K562 (cell line): ENCODE measurements around the gene SMARCD2. TPM values are rescaled to one million over a fixed set of nuclear protein-coding genes. Genes with fewer than 3 reads are reported as not detected.
"Not testable (repeated sequence)": the region's sequence is repeated elsewhere in the genome, so short reads cannot be mapped to it uniquely, and the experiment has no call there.

Source experiments
- ATAC-seq: fragments of 200-7000 bp; cut with Tn5 transposase; 3 replicates; pipeline ENCODE4 v1.9.1; 2020; ENCODE audit warnings: moderate library complexity
- BruUV-seq: library from RNA; stranded (reverse); fragments of 400-500 nt; replicated peaks from 2 replicates; lab custom pipeline; 2021; lab: Mats Ljungman, UMichigan
- CTCF ChIA-PET: fragments of 300-600 bp; formaldehyde crosslinking; extraction: SDS; loops from one replicate; lab custom pipeline; 2021; ENCODE audit warnings: low intra/inter-chr PET ratio; lab: Yijun Ruan, JAX
- POLR2A ChIA-PET: fragments of 300-600, 350-650 bp; sonication (Branson Sonifier 250); formaldehyde crosslinking; extraction: SDS; loops from one replicate; lab custom pipeline; 2021; ENCODE audit warnings: antibody characterized with exemption, inconsistent platforms; lab: Yijun Ruan, JAX
- DNase-seq, 4 experiments: peaks; one replicate each; pipeline versions ENCODE4 v3.0.0 to v3.0.0-alpha.2; 2011 to 2018; ENCODE audit warnings: low spot score in 3 of 4, mixed read lengths in 3 of 4; ENCODE audit errors: extremely low read depth in 1 of 4
- FAIRE-seq: peaks from 2 replicates; lab custom pipeline; 2011; peaks lifted over from hg19 to GRCh38; lab: Jason Lieb, UNC
- H2AFZ ChIP-seq: 2 replicates; pipeline ENCODE4 v1.6.0; 2011; ENCODE audit warnings: low read depth, low read length, control low read depth, inconsistent platforms
- H3K27ac ChIP-seq: fragments of 200-600 bp; 3 replicates; pipeline ENCODE4 v1.8.0; 2011; ENCODE audit warnings: low read depth, mild to moderate bottlenecking, control low read depth, inconsistent platforms, low read length, moderate library complexity, mixed read lengths; ENCODE audit errors: extremely low read depth
- H3K27me3 ChIP-seq, 2 experiments: fragments of 300-600 bp in 1 of 2; 2 replicates in 1 of 2; 3 replicates in 1 of 2; pipeline versions ENCODE4 v1.6.0 to v1.8.0; 2011; ENCODE audit warnings: inconsistent platforms in 2 of 2, low read length in 2 of 2, mild to moderate bottlenecking in 1 of 2, mixed read lengths in 1 of 2, moderate library complexity in 1 of 2; ENCODE audit not compliant: control insufficient read depth in 2 of 2, insufficient read depth in 2 of 2
- H3K36me3 ChIP-seq: fragments of 300-600 bp; 3 replicates; pipeline ENCODE4 v1.8.0; 2011; ENCODE audit warnings: mild to moderate bottlenecking, low read length, inconsistent platforms; ENCODE audit not compliant: control insufficient read depth, insufficient read depth
- H3K4me1 ChIP-seq, 2 experiments: fragments of 200-600 bp in 1 of 2; replicated peaks in 1 of 2; 2 replicates in 1 of 2; 3 replicates in 1 of 2; pipeline versions ENCODE4 v1.5.1 to v1.8.0; 2011; ENCODE audit warnings: inconsistent platforms in 2 of 2, low read length in 2 of 2, mild to moderate bottlenecking in 1 of 2, mixed read lengths in 1 of 2, moderate library complexity in 1 of 2; ENCODE audit not compliant: control insufficient read depth in 2 of 2, insufficient read depth in 2 of 2
- H3K4me2 ChIP-seq: 2 replicates; pipeline ENCODE4 v1.6.1; 2011; ENCODE audit warnings: low read length, control low read depth, inconsistent platforms, mixed read lengths; ENCODE audit not compliant: insufficient read depth
- H3K4me3 ChIP-seq: fragments of 200-600 bp; sonication (generic), shearing (Covaris generic); 2 replicates; pipeline ENCODE4 v1.5.1; 2016; ENCODE audit warnings: control low read depth, inconsistent platforms
- H3K79me2 ChIP-seq: fragments of 200-600 bp; 3 replicates; pipeline ENCODE4 v1.8.0; 2011; ENCODE audit warnings: low read length, inconsistent platforms; ENCODE audit not compliant: control insufficient read depth, insufficient read depth
- H3K9ac ChIP-seq, 2 experiments: 2 replicates each; pipeline versions ENCODE4 v1.6.0 to v1.6.1; 2011; ENCODE audit warnings: low read depth in 2 of 2, low read length in 2 of 2, control low read depth in 1 of 2, inconsistent platforms in 1 of 2, mild to moderate bottlenecking in 1 of 2, mixed read lengths in 1 of 2; ENCODE audit not compliant: insufficient read depth in 1 of 2
- H3K9me1 ChIP-seq: one replicate; pipeline ENCODE4 v1.6.0; 2011; ENCODE audit warnings: inconsistent platforms, mild to moderate bottlenecking, low read length, moderate library complexity; ENCODE audit not compliant: control insufficient read depth, insufficient read depth
- H3K9me3 ChIP-seq: replicated peaks from 2 replicates; pipeline ENCODE4 v1.5.1; 2011; ENCODE audit warnings: low read depth, low read length, inconsistent platforms; ENCODE audit not compliant: control insufficient read depth, insufficient read depth
- H4K20me1 ChIP-seq: replicated peaks from 2 replicates; pipeline ENCODE4 v1.6.1; 2011; ENCODE audit warnings: low read length, inconsistent platforms, mixed read lengths; ENCODE audit not compliant: control insufficient read depth, insufficient read depth
- CEBPG ChIP-seq, 3 experiments: fragments of 200-800 bp in 1 of 3; sonication (Bioruptor generic) in 1 of 3; sonication (generic) in 1 of 3; formaldehyde crosslinking in 1 of 3; IDR thresholded peaks in 2 of 3; conservative IDR thresholded peaks in 1 of 3; 2 replicates each; pipeline versions ENCODE4 v1.6.1 to v1.8.0; 2016 to 2022; ENCODE audit warnings: missing compliant biosample characterization in 2 of 3, missing genetic modification characterization in 2 of 3, mild to moderate bottlenecking in 1 of 3, missing genetic modification reagents in 1 of 3
- NR2C2 ChIP-seq, 2 experiments: fragments of 200-800 bp in 1 of 2; sonication (Bioruptor generic) in 1 of 2; sonication (generic) in 1 of 2; formaldehyde crosslinking in 1 of 2; IDR thresholded peaks; 2 replicates each; pipeline versions ENCODE4 v1.6.1 to v1.8.0; 2016 to 2022; ENCODE audit warnings: mild to moderate bottlenecking in 1 of 2, missing compliant biosample characterization in 1 of 2, missing genetic modification characterization in 1 of 2, missing genetic modification reagents in 1 of 2
- ZNF584 ChIP-seq: fragments of 200-800 bp; sonication (Bioruptor generic); IDR thresholded peaks from 2 replicates; pipeline ENCODE4 v1.6.1; 2016; ENCODE audit warnings: low read depth, mild to moderate bottlenecking, missing genetic modification characterization, missing compliant biosample characterization
- WGBS: fragments of 100-300 bp; shearing (Covaris generic); methylation state at CpG from one replicate; pipeline ENCODE4 v1.1.6; 2016; ENCODE audit warnings: low coverage, mixed read lengths; ENCODE audit not compliant: insufficient coverage; ENCODE audit errors: missing lambda C conversion rate; 5-methylcytosine and 5-hydroxymethylcytosine counted together
- in situ Hi-C: fragments of 300-500 bp; cut with MboI; formaldehyde crosslinking; loops from 4 replicates; pipeline ENCODE4 v1.15.0; 2018; ENCODE audit warnings: inconsistent platforms, mixed read lengths
- intact Hi-C: fragments of 100-400 bp; cut with micrococcal nuclease; formaldehyde crosslinking; loops from 2 replicates; pipeline ENCODE4 v1.14.2; 2022
- polyA plus RNA-seq, 8 experiments: library from polyadenylated mRNA; depleted of rRNA in 4 of 8; stranded (reverse) in 5 of 8; unstranded in 3 of 8; fragments of >200 nt; fragmentation: Nextera tagmentation in 2 of 8; fragmentation: Illumina TruSeq in 1 of 8; extraction: Ambion mirVana in 2 of 8; extraction: Trizol in 1 of 8; gene quantifications; 2 replicates each; pipeline versions ENCODE4 v1.2.1 to v1.2.3, GENCODE V29; 2011 to 2014; ENCODE audit warnings: inconsistent platforms in 1 of 8, missing spikeins in 1 of 8
- total RNA-seq, 7 experiments: library from RNA; depleted of rRNA in 6 of 7; stranded (reverse); fragments of >200 nt in 6 of 7; fragmentation: Illumina TruSeq in 2 of 7; extraction: Trizol in 2 of 7; gene quantifications; 2 replicates each; pipeline versions ENCODE4 v1.2.1 to v1.2.3, GENCODE V29; 2011 to 2021; ENCODE audit warnings: low replicate concordance in 1 of 7
- TF ChIP-seq, protein P1 (sequence below), 2 experiments: fragments of 450-650 bp in 1 of 2; sonication (generic) in 1 of 2; formaldehyde crosslinking in 1 of 2; IDR thresholded peaks in 1 of 2; conservative IDR thresholded peaks in 1 of 2; 2 replicates each; pipeline versions ENCODE4 v1.6.1 to v1.8.1; 2016 to 2023; ENCODE audit warnings: mild to moderate bottlenecking in 2 of 2, moderate library complexity in 2 of 2, inconsistent platforms in 1 of 2, missing genetic modification reagents in 1 of 2
- TF ChIP-seq, protein P2 (sequence below): fragments of 450-650 bp; formaldehyde crosslinking; IDR thresholded peaks from 2 replicates; pipeline ENCODE4 v1.4.0; 2022; ENCODE audit warnings: mild to moderate bottlenecking, moderate library complexity

Gene SMARCD2
- total and polyA plus RNA-seq, 9 of the 15 experiments (the other 6 are each of a cell fraction or from before 2014, with no cell fraction given), result 1.7 to 114 (median 90.3) TPM

DNA sequence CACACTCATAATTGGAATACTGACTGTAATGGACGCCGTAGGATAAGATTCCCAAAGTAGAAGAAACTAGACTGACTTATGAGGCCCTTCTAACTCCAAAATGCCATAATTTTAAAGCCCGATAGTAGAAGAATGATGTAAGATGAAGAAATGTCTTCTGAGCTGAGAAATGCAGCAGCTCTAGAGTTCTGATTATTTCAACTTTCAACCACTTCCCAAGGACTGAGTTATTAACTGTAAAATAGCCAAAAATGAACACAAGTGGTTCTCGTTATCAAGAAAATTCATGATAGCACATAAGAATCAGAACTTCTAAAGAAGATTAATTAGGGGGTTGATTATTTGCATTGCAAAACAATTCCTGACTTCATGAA lies 27.8 kb upstream of the SMARCD2 start:
- H3K36me3 ChIP-seq; H2AFZ ChIP-seq; in situ Hi-C loops; H3K27me3 ChIP-seq; intact Hi-C loops; FAIRE-seq; H3K9ac ChIP-seq; H4K20me1 ChIP-seq; H3K79me2 ChIP-seq; H3K4me3 ChIP-seq; DNase-seq; H3K9me1 ChIP-seq; H3K27ac ChIP-seq; CTCF ChIA-PET; H3K4me1 ChIP-seq; H3K9me3 ChIP-seq; BruUV-seq; H3K4me2 ChIP-seq; TF ChIP-seq NR2C2 (CRISPR knock-in tag; IDR thresholded peaks at IDR 0.05): not testable (repeated sequence)
- TF ChIP-seq, protein P1, sequence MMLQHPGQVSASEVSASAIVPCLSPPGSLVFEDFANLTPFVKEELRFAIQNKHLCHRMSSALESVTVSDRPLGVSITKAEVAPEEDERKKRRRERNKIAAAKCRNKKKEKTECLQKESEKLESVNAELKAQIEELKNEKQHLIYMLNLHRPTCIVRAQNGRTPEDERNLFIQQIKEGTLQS (IDR thresholded peaks at IDR 0.05), result peak; percentile 36; the same call in 1 of the 2 replicates
- TF ChIP-seq, protein P1 (CRISPR knock-in tag; conservative IDR thresholded peaks at IDR 0.05), result not testable (repeated sequence)
- TF ChIP-seq CEBPG (CRISPR knock-in tag; IDR thresholded peaks at IDR 0.05) (0 out of 2 replicates have a peak, but pooled peaks have one; percentile 22), CEBPG (tag; conservative IDR thresholded peaks at IDR 0.05 in 1 of 2, IDR thresholded peaks at IDR 0.05 in 1 of 2) (peak in 1 of 2 experiments; percentile 91; a peak in 2 of 4 replicates), ZNF584 (CRISPR knock-in tag) (0 out of 2 replicates have a peak, but pooled peaks have one; percentile 49), NR2C2 (tag; IDR thresholded peaks at IDR 0.05) (peak; percentile 31; the same call in 1 of the 2 replicates)
- TF ChIP-seq, protein P2, sequence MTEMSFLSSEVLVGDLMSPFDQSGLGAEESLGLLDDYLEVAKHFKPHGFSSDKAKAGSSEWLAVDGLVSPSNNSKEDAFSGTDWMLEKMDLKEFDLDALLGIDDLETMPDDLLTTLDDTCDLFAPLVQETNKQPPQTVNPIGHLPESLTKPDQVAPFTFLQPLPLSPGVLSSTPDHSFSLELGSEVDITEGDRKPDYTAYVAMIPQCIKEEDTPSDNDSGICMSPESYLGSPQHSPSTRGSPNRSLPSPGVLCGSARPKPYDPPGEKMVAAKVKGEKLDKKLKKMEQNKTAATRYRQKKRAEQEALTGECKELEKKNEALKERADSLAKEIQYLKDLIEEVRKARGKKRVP (CRISPR knock-in tag), result 0 out of 2 replicates have a peak, but pooled peaks have one; percentile 43
- 42% methylated on average over 4 of the region's 4 CpGs for WGBS
- ATAC-seq, result 0 out of 3 replicates have a peak, but pooled peaks have one; percentile 18
- POLR2A ChIA-PET, result interaction anchor here (1.1 to 1.3 kb wide), 2 partner anchors 10 to 19 kb away, joined by 3 to 5 read pairs; no protein-coding TSS in a partner anchor
